Colonic mucosa (tissue), 4 donors: Measurements from ENCODE around the gene PSMD13. TPM values are rescaled to one million over a fixed set of nuclear protein-coding genes. Genes with fewer than 3 reads are reported as not detected.

Experiments used
- DNase-seq: peaks from one replicate; pipeline ENCODE4 v3.0.0-alpha.2; 2020
- H3K27ac ChIP-seq: fragments of 200-600 bp; one replicate; pipeline ENCODE4 v1.8.0; 2021
- H3K27me3 ChIP-seq: fragments of 200-600 bp; one replicate; pipeline ENCODE4 v1.8.0; 2021
- H3K36me3 ChIP-seq: fragments of 200-600 bp; one replicate; pipeline ENCODE4 v1.8.0; 2021
- H3K4me1 ChIP-seq: fragments of 200-600 bp; one replicate; pipeline ENCODE4 v1.8.0; 2021; ENCODE audit warnings: mild to moderate bottlenecking
- H3K4me3 ChIP-seq: fragments of 200-600 bp; one replicate; pipeline ENCODE4 v1.8.0; 2021
- H3K9ac ChIP-seq, 2 donors: one replicate each; pipeline ENCODE4 v1.7.0; 2013; ENCODE audit warnings: control low read depth in 2 of 2, low read depth in 2 of 2, low read length in 2 of 2
- H3K9me3 ChIP-seq: fragments of 200-600 bp; one replicate; pipeline ENCODE4 v1.8.0; 2021
- CTCF ChIP-seq: fragments of 200-600 bp; IDR thresholded peaks from one replicate; pipeline ENCODE4 v1.8.0; 2022; ENCODE audit warnings: antibody characterized with exemption, mild to moderate bottlenecking
- intact Hi-C: fragments of 100-400 bp; cut with DNase I; formaldehyde crosslinking; loops from one replicate; pipeline ENCODE4 v1.14.1; 2022
- total RNA-seq, 2 donors: library from RNA; stranded (reverse); fragmentation: NEBNext Ultra II Directional in 1 of 2; extraction: Animal tissue kit (Norgen Biotek cat#: 25700) in 1 of 2; gene quantifications; one replicate each; pipeline ENCODE4 v1.2.1, GENCODE V29; 2021
- donor health status: healthy.
- donor health status: DM: no; HTN: no; CAD: no.
- donor health status: DM: no; HTN: no; CAD: no.

Gene PSMD13
- total RNA-seq, 2 donors from 2014 or later = 99.0 to 145 TPM

DNA sequence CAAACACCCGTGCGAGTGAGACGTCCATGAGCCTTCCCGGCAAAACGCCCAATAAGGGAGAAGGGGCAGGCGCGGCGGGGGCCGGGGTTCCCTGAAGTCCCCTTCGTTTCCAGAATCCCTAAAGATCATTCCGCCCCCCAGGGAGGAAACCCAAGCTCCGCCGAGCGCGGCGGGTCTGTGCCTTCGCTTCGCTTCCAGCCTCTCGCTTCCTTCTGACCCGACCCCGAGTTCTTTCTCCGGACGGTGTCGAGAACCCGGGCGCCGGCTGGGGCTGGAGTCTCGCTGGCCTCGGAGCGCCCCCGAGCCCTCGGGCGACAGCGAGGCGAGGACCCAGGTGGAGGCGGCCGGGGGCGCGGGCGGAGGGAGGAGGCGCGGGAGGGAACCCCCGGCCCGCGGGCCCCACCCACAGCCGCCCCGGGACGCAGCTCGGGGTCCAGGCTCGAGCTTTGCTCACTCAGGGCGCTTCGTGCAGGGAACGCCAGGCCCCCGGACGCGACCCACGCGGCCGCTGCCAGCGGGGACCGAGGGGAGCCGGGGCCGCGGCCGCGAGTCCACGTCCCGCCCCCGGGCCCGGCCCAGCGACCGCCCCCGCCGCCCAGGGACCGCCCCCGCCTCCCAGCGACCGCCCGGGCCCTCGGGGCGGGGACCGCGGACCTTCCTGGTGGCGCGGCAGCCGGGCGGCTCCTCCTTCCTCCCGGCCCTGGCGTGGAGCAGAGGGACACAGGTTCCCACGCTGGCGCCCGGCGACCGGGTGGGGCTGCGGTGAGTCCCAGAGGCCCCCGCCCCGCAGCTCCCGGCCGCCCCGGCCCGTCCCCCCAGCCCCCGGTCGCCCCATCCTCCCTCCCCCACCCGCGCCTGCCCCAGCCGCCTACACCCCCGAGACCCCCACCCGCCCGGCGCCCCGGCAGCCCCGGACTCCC, 52.0 kb downstream of the PSMD13 start, which contains the start of gene PGGHG:
PGGHG (plus strand) TSS at position 649 of the 920 bp plus-strand sequence. CDS start 691 bp downstream, outside the sequence.
- Histone ChIP-seq H3K27ac (peak within 1 kb of the TSS; percentile 44), H3K9ac (peak within 1 kb of the TSS; percentile 76 to 77), H3K36me3 (no peaks in the 10 kb centered on the region), H3K9me3 (no peaks in the 10 kb centered on the region), H3K4me3 (peak within 1 kb of the TSS; percentile 73), H3K27me3 (peaks cover 6% of the 10 kb centered on the region), H3K4me1 (no peaks in the 10 kb centered on the region)
- no peak for TF ChIP-seq CTCF
- DNase-seq = peak; percentile 84
- intact Hi-C loops = no loop called here

DNA sequence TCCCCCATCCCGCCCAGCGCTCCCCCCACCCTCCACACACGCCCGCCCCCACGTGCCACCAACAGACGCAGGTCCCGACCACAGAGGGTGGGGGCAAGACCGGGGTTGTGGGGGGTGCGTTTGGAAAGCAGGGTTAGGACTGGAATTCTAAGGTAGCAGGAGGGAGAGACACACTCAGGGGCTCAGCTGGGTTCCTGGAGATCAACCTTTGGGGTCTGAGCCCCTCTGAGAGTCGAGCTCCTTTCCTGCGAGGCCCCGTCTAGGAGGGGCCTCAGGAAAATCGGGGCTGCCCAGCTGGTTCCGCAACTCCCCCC, 52.6 kb downstream of the PSMD13 start:
- Histone ChIP-seq H3K27ac (no peak overlapping the region), H3K4me3 (peak overlapping the region; percentile 73), H3K4me1 (no peaks in the 10 kb centered on the region), H3K27me3 (peaks cover 6% of the 10 kb centered on the region), H3K9me3 (no peaks in the 10 kb centered on the region), H3K36me3 (no peaks in the 10 kb centered on the region), H3K9ac (peak overlapping the region; percentile 26 to 56)
- no peak for TF ChIP-seq CTCF
- no peak for DNase-seq
- intact Hi-C loops = no loop called here

- peak overlapping the region; percentile 26 to 56 for H3K9ac ChIP-seq
- H3K27me3 ChIP-seq = peaks cover 6% of the 10 kb centered on the region
- no peaks in the 10 kb centered on the region for H3K36me3 ChIP-seq
- H3K27ac ChIP-seq = no peak overlapping the region
- no peak for DNase-seq
- no peaks in the 10 kb centered on the region for H3K9me3 ChIP-seq
- peak overlapping the region; percentile 73 for H3K4me3 ChIP-seq
- intact Hi-C loops = no loop called here
- TF ChIP-seq CTCF = no peak
- H3K4me1 ChIP-seq = no peaks in the 10 kb centered on the region
These were observed 53.2 kb downstream of the PSMD13 start for GRCh38 chr11:289712-290620.

GRCh38 chr11:290621-291231, 54.0 kb downstream of the PSMD13 start:
- H3K36me3 ChIP-seq = no peaks in the 10 kb centered on the region
- intact Hi-C loops = no loop called here
- TF ChIP-seq CTCF = no peak
- peaks cover 6% of the 10 kb centered on the region for H3K27me3 ChIP-seq
- no peaks in the 10 kb centered on the region for H3K4me1 ChIP-seq
- DNase-seq = no peak
- no peak overlapping the region for H3K9ac ChIP-seq
- no peak overlapping the region for H3K27ac ChIP-seq
- no peak overlapping the region for H3K4me3 ChIP-seq
- H3K9me3 ChIP-seq = no peaks in the 10 kb centered on the region
